Measurements from ENCODE around the gene ACTA1. TPM values are rescaled to one million over a fixed set of nuclear protein-coding genes. Genes with fewer than 3 reads are reported as not detected.

ACTA1 gene
- not detected in 2 replicates for total RNA-seq

GRCh38 chr1:229434005-229434640, at the start of gene ACTA1:
TSS of gene ACTA1 (minus strand) at chr1:229434094. CDS start at chr1:229433115, 979 bp downstream.

Other genes with a start within 250 kb of the ACTA1 start
- gene RAB4A, start 163.0 kb downstream of the ACTA1 start, total RNA-seq = 20.1 and 21.1 TPM in 2 replicates
- gene CCSAP, start 91.0 kb downstream of the ACTA1 start, total RNA-seq = 5.4 and 6.1 TPM in 2 replicates
- gene NUP133, start 74.2 kb upstream of the ACTA1 start, total RNA-seq = 29.8 and 32.5 TPM in 2 replicates
- gene ABCB10, start 124.6 kb upstream of the ACTA1 start, total RNA-seq = 17.0 and 18.3 TPM in 2 replicates
- gene TAF5L, start 192.0 kb upstream of the ACTA1 start, total RNA-seq = 19.1 and 21.4 TPM in 2 replicates
- 14.0 and 15.0 TPM in 2 replicates for gene URB2, start 192.2 kb upstream of the ACTA1 start, total RNA-seq